Stimulated activated naive CD4-positive, alpha-beta T cell (primary cell): Measurements from ENCODE around the gene AP1G2.
"Not testable (repeated sequence)": the region's sequence is repeated elsewhere in the genome, so short reads cannot be mapped to it uniquely, and the experiment has no call there.

Experiments used
- DNase-seq, 6 experiments: peaks; one replicate each; lab custom pipeline; 2025; lab: John Stamatoyannopoulos, UW

AP1G2 gene

GRCh38 chr14:23600806-23601205 lies 33.2 kb upstream of the AP1G2 start:
- DNase-seq = no peak

GRCh38 chr14:23600322-23600707 lies 32.7 kb upstream of the AP1G2 start:
- DNase-seq = no peak

- not testable (repeated sequence) for DNase-seq
Measured at GRCh38 chr14:23594191-23594590, 26.6 kb upstream of the AP1G2 start.

- no peak for DNase-seq
Measured at GRCh38 chr14:23590198-23590597, 22.6 kb upstream of the AP1G2 start.

GRCh38 chr14:23589606-23590005 lies 22.0 kb upstream of the AP1G2 start:
- DNase-seq = no peak

- peak; percentile 70 to 81 (median 74) for DNase-seq
Measured at GRCh38 chr14:23588884-23589598, 21.4 kb upstream of the AP1G2 start.

GRCh38 chr14:23584527-23585203 lies 17.1 kb upstream of the AP1G2 start:
- not testable (repeated sequence) for DNase-seq

GRCh38 chr14:23583761-23584526 lies 16.4 kb upstream of the AP1G2 start:
- DNase-seq = not testable (repeated sequence)

- DNase-seq = no peak
Measured at GRCh38 chr14:23582906-23583760, 15.5 kb upstream of the AP1G2 start.

- DNase-seq = no peak
Measured at GRCh38 chr14:23580948-23581281, 13.3 kb upstream of the AP1G2 start.

- DNase-seq = no peak
Measured at GRCh38 chr14:23580152-23580926, 12.7 kb upstream of the AP1G2 start.

GRCh38 chr14:23579739-23580138 lies 12.1 kb upstream of the AP1G2 start:
- no peak for DNase-seq

GRCh38 chr14:23579311-23579630 lies 11.7 kb upstream of the AP1G2 start:
- DNase-seq = no peak

- DNase-seq = no peak
Measured at GRCh38 chr14:23578560-23579310, 11.1 kb upstream of the AP1G2 start, which contains the start of gene JPH4. JPH4 (minus strand) TSS chr14:23578790; CDS start chr14:23577453, 1,337 bp downstream.

GRCh38 chr14:23577710-23578392 lies 10.3 kb upstream of the AP1G2 start:
- DNase-seq = no peak

GRCh38 chr14:23577004-23577681 lies 9.6 kb upstream of the AP1G2 start:
- DNase-seq = peak in 1 of 6 experiments; percentile 40

- DNase-seq = no peak
Measured at GRCh38 chr14:23573384-23574015, 5.9 kb upstream of the AP1G2 start.

- no peak for DNase-seq
Measured at GRCh38 chr14:23572836-23573235, 5.2 kb upstream of the AP1G2 start.

GRCh38 chr14:23572524-23572828 lies 4.9 kb upstream of the AP1G2 start:
- DNase-seq = no peak
